ENCODE data around the gene PDE9A.

Gene PDE9A

DNA sequence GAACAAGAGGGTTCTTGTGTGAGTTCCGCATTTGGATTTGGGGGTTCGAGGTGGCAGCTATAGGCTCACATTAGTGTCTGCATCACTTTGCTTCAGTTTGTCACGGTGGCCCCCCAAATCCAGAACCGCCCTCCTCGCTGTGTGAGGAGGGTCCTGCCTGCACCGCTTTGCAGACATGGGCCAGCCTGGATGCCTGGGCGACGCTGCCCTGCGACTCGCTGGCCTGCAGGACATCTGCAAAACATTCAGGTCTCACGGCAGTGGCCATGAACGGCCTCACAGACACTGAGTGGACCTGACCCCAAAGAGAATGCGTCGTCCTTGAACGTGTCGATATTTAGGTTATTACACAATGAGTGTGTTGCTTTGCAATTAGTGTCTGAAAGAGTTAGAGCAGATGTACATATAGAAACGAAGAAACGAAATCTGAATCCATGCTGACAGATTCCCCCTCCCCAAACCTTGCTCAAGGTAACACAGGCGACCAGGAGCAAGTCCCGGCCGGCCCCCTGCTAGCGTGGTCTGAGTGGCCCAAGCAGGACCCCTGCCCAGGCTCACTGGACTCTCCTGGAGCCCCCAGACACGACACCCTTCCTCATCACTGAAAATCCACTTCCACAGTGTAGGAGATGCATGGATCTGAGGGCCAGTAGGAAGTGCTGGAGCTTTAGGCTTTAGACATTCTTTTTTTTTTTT is 20.4 kb downstream of the PDE9A start:
- DNase-seq, result no peak

DNA sequence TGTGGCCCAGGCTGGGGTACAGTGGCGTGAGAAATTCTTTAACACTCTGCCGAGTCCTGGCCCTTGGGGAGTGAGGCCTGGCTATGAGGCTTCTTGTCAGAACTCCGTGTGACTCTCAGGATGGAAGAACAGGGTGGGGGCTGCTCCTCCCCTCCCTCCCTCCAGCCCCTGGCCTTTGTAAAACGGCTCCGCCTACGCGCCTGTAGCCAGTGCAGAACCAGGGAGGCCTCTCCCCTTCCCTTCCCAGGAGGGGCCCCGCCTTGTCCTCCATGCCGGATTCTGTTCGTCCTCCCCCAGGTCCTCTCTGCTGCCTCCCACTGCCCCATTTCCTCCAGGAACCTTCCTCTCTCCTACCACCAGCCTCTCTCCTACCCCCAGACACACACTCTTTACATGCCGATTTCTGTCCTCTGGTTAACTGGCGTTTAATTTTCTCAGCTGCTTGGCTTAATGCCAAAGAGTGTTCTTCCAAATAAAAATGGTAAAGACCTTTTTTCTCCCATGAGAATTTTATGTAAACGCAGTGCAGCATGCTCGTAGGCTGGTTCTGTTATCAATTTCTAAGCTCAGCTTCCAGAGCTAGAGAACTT is 21.0 kb downstream of the PDE9A start:
- no peak for DNase-seq

DNA sequence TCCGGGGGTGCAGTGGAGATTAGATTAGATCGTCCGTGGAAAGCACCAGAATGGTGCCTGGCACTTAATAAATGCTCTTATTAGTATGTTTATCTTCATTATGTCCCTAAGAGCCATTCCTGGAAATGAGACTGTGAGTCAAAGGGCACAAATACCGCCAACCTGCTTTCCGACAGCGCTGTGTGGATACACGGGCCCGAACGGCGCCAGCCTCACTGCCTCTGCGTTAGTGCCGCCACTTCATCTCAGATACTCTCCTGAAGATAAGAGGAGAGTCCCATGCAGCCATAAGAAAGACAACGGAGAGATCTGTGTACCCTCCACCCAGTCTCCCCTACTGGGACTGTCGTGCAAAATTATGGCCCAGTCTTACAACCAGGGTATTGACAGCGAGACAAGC is 22.0 kb downstream of the PDE9A start:
- DNase-seq, result no peak

DNA sequence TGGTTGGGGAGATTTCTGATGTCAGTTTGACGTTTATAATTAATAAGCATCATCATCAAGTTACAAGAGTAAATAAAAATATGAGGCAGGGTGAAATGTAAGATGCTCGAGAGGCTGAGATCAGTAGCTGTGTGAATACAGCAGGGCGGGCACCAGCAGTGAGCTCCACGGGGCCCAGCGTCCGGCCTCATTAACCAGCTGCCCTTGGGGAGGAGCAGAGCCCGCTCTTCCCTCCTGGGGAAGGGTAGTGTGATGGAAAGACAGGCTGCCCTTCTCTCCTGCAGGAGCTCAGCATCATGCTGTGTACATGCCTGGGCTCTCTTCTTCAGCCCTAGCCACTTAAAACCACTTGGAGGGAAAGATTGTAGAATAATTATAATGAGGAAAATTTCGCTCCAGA is 23.4 kb downstream of the PDE9A start:
- no peak for DNase-seq

DNA sequence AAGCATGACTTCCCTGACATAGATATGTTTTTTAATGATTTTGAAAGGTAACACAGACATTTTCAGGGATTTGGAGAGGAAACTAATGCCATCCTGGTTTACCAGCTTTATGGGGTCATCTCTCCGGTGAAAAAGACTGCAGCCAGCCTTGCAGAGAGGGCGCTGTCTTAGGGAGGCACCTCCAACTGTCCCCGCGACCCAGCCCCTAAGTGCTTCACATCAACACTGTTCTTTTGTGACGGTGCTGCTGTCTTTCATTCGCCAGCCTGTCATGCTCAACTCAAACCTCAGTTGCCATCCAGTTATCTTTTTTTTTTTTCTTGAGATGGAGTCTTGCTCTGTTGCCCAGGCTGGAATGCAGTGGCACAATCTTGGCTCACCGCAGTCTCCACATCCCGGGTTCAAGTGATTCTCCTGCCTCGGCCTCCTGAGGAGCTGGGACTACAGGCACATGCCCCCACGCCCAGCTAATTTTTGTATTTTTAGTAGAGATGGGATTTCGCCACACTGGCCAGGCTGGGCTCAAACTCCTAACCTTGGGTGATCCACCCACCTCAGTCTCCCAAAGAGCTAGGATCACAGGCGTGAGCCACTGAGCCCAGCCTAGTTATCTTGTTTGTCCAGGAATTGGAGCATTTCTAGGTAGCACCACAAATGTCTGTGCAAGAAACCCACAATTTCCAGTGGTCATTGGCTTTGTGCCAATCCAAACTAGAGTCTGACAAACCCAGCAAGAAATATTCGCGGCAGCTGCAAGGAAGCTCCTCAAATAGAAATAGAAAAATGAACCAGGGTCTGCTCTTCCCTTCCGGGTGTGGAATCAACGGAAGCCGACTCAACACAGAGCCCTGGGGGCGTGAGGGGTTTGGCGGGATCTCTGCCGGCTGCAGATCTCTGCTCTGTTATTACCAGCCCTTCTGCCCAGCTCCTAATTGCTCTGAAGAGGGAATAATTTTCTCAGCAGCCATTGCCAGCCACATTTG is 24.2 kb downstream of the PDE9A start:
- DNase-seq, result no peak

DNA sequence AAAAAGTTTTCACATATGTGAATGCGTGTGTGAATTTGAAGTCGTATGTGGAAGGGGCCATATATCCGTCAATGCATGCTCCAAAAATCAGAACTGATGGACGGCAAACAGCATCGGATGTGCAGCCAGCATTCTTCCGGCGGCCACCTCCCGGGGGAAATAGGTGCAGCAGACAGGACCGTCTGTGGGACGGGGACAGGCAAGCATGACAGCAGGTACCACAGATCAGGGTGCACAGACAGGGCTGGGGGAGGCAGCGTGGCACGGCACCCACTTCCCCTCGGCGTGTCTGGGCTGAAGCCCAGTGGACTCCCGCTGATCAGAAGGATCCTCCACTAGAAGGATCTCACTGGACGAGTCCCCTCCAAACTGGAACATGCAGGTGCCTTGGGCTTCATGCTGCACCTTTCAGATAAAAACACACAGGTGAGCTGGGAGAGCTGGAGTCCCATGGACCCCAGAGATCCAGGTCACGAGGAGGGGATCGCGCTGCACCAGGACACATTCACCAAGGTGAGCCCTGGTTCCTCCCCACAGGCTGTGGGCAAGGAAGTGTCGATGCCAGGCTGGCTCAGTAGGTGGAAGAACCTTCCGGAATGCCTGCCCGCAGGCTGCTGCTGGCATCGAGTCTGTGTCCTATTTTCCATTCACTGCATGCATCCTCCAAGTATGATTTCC is 25.3 kb downstream of the PDE9A start:
- DNase-seq, result no peak

GRCh38 chr21:42679319-42680057 is 26.1 kb downstream of the PDE9A start:
- DNase-seq, result no peak

DNA sequence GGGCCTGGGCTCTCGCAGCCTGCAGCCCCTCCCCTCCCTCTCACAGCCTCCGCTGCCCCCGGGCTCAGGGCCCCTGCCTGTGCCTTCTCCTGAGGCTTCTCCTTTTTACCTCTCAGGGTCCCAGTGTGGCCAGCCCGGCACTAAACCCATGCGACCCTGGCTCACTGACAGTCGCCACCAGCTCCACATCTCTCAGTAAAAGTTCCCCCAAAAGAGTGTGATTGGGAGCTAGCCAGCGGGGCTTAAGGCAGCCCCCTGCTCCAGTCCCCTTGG is 26.6 kb downstream of the PDE9A start:
- DNase-seq, result no peak

DNA sequence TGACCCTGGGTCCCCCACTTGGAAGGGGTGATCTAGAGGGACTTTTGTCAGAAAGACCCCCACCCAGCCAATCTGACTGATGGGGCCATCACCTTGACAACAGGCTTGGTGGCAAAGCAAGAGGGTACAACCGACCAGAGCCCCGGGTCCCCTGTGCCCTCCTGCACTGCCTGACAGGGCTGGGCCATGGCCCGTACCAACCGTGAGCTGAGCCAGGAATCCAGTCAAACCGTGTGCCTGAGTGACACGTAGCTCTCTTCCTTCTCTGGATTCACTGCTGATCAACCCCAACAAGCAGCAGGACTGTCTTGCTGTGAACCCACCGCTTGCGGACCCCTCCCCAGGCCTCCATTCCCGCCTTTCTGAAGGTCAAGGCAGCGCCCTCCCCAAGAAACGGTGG is 27.0 kb downstream of the PDE9A start:
- no peak for DNase-seq

DNA sequence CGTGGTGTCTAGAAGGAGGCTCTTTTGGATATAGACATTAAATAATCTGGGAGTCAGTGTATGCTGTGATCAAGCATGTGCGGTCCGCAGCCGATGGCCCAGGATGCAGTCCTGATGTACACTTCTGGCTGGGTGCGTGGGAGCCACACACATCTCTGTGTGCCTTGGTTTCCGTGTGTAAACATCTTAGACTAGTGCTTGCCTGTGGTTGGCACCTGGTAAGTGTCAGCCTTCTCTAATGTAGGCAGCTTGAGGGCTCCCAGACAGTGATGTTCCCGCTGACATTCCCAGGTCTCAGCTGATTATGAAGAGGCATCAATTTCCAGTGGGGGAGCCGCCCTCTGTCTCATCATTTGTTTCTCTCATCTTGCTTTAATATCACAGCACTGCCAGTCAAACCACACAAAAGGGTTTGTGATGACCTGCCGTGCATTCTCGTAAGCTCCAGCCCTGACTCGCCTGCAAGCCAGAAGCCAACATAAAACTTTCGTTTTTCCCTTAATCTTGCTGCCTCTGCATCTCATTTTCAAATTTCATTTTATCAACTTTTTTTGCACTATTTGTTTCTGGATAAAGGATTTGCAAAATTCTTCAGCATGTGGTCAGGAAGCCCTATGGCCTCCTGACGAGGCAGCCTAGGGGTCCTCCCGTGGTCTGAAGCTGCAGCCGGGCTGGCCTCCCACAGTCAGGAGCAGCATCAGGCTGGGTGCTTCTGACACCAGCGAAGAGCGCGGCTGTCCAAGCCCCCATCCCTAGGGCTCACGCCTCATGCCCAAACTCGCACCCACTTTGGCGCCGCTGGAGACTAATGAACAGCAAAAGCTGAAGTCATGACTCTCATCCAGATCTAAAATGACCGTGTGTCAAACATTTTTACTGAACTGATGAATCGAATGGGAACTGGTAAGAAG is 28.1 kb downstream of the PDE9A start:
- no peak for DNase-seq

GRCh38 chr21:42682661-42683210 is 29.3 kb downstream of the PDE9A start:
- DNase-seq, result no peak

DNA sequence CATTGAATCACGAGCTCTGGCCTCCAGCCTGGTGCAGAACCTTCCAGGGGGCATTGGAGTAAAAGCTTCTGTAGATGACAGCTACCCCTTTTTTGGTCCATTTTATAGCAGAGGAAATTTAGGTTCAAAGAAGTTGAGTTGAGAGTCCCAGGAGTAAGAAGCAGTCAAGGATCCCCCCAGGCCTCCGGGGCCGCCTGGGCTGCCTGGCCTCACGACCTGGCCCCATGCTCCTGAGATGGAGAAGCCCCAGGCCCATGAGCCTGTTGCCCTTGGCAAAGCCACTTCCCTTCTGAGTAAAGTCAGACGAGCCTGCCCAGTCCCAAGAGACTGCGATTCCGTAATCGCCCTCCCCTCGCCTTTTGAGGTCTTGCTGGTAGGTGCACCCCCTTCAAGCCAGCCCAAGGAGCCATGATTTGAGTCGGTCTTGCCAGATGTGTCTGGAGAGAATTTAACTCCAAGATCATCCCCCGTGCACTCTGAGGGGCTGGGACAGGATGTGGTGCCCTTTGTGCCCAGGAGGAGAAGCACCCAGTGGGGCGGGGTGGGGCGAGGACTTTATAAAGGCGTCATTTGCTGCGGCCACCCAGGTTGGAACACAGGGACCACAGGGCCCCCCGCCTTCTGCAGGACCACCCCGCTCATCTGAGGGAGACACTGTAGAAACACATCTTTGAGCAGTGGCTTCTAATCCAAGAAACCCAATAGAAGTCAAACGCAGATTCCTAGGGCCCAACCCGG is 30.1 kb downstream of the PDE9A start:
- no peak for DNase-seq

DNA sequence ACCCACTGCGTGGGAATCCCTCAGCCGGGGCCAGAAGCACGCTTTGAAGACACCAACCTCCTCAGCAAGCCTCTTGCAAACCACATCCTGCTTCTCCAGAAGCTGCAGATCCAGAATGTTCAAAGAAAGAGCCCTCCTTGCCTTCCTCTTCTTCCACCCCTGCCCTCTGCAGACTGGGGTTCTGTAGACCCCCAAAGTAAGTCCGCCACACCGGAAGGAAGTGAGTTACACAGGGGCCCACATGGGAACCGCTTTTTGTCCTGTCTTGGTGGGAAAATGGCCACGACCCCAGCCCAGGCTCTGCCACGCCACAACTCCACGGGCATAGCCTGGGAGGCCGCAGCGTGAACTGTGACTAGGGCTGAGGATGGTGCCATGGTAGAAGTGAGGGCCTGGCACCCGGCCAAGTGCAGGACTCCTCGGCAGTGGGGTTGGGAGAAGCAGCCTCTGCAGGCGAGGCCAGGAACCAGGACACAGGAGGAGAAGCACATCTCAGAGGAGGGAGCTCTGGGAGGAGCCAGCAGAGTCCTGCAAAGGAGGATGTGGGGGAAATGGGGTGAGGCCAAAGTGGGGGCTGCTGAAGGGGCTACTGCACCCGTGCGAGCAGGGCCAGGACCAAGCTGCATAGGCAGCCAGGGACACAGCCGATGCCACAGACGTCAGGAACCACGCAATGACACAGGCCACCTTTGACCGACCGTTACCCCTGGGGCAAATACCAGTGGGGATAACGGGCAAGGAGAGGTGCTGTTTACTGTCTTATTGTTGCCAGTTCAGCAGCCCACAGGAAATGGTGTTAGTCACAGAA is 30.9 kb downstream of the PDE9A start:
- DNase-seq, result no peak

DNA sequence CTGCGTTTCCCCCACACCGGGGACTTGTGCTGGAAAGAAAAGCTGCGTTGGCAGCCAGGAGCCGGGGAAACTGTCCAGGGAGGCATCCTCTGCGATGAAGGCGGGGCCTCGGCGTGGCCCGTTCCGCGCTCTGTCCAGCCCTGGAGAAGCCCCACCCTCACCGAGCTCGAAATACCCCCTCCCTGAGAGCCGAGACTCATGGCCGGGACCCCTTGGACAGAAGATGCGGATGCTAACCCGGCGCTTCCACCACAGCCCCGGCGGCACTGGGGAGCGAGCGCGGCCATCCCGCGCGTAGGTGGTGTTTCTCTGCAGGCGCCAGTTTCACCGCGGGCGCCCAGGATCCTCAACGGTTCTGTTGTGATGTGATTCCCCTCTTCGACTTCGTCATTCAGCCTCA is 31.6 kb downstream of the PDE9A start:
- no peak for DNase-seq

- DNase-seq, result no peak
Measured at GRCh38 chr21:42685954-42686500, 32.6 kb downstream of the PDE9A start.

- no peak for DNase-seq
Measured at GRCh38 chr21:42687796-42688195, 34.4 kb downstream of the PDE9A start.

GRCh38 chr21:42688226-42688840 is 34.9 kb downstream of the PDE9A start:
- DNase-seq, result no peak

DNA sequence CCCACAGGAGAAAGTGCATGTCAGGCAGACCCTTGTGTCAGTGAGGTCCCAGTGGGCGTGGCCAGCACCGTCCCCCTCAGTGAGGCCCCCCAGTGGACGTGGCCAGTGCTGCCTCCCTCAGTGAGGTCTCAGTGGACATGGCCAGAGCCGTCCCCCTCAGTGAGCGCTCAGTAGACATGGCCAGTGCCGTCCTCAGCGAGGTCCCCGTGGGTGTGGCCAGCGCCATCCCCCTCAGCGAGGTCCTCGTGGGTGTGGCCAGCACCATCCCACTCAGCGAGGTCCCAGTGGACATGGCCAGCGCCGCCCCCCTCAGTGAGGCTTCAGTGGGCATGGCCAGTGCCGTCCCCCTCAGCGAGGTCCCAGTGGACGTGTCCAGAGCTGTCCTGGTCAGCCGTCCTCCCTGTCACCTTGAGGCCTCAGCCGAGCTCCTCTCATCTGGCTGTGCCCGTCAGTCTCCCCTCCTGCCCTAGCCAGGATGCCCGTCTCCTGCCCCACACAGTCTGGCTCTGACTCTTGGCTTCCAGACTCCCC is 35.5 kb downstream of the PDE9A start:
- DNase-seq, result no peak

GRCh38 chr21:42690586-42690985 is 37.2 kb downstream of the PDE9A start:
- no peak for DNase-seq

All from 8988T (cell line).